Glutamatergic neuron (in vitro differentiated cells): ENCODE measurements around the gene DYTN. TPM values are rescaled to one million over a fixed set of nuclear protein-coding genes. Genes with fewer than 3 reads are reported as not detected.
A peak's percentile ranks its signal among the peaks of the same experiment; 100 is the strongest.

Experiments
- DNase-seq: peaks from one replicate; pipeline ENCODE4 v3.0.0; 2022
- H3K27ac Mint-ChIP-seq: one replicate; pipeline ENCODE4 v1.8.0; 2020; ENCODE audit warnings: mild to moderate bottlenecking, mixed read lengths, inconsistent platforms; ENCODE audit not compliant: unreplicated experiment
- H3K27me3 Mint-ChIP-seq: one replicate; pipeline ENCODE4 v1.8.0; 2020; ENCODE audit warnings: mild to moderate bottlenecking, moderate library complexity, mixed read lengths, inconsistent platforms; ENCODE audit not compliant: unreplicated experiment
- H3K36me3 Mint-ChIP-seq: one replicate; pipeline ENCODE4 v1.8.0; 2020; ENCODE audit warnings: mild to moderate bottlenecking, mixed read lengths, inconsistent platforms; ENCODE audit not compliant: unreplicated experiment
- H3K4me1 Mint-ChIP-seq: one replicate; pipeline ENCODE4 v1.8.0; 2020; ENCODE audit warnings: mild to moderate bottlenecking, low read depth, mixed read lengths, inconsistent platforms; ENCODE audit not compliant: unreplicated experiment
- H3K4me3 Mint-ChIP-seq: one replicate; pipeline ENCODE4 v1.8.0; 2020; ENCODE audit warnings: mild to moderate bottlenecking, mixed read lengths, inconsistent platforms; ENCODE audit not compliant: unreplicated experiment
- H3K9me3 Mint-ChIP-seq: one replicate; pipeline ENCODE4 v1.8.0; 2020; ENCODE audit warnings: mild to moderate bottlenecking, moderate library complexity, mixed read lengths, inconsistent platforms; ENCODE audit not compliant: unreplicated experiment
- total RNA-seq: library from RNA; stranded (reverse); fragmentation: NEBNext Ultra II Directional; extraction: Animal tissue kit (Norgen Biotek cat#: 25700); gene quantifications from one replicate; pipeline ENCODE4 v1.2.1, GENCODE V29; 2021; ENCODE audit not compliant: unreplicated experiment
- TF ChIP-seq, protein P1 (sequence below): fragments of 200-600 bp; sonication (generic); IDR thresholded peaks from one replicate; pipeline ENCODE4 v1.5.0; 2021; ENCODE audit not compliant: partially characterized antibody, unreplicated experiment

DYTN gene
- total RNA-seq, 1 donor from 2014 or later: not detected

DNA sequence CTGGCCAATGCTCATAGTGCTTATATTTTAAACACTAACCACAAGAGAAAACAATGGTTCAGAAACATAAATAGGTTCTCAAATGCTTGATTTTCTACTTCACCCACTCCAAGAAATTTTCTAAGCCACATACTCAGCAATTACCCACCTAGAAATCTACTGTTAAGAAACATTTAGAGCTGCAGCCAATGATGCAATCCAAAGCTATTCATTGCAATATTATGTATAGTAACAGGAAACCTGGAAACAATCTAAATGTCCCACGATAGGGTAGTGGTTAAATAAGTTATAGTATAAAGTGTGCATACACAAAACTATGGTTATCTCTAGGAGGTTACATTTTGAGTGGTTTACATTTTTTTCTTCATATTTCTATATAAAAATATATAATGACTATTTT is 70.2 kb downstream of the DYTN start:
- DNase-seq: no peak
- Mint-ChIP-seq H3K27ac (no peak overlapping the region), H3K4me1 (no peaks in the 10 kb centered on the region), H3K9me3 (no peaks in the 10 kb centered on the region), H3K36me3 (no peaks in the 10 kb centered on the region), H3K4me3 (no peak overlapping the region), H3K27me3 (no peaks in the 10 kb centered on the region)
- TF ChIP-seq, protein P1, sequence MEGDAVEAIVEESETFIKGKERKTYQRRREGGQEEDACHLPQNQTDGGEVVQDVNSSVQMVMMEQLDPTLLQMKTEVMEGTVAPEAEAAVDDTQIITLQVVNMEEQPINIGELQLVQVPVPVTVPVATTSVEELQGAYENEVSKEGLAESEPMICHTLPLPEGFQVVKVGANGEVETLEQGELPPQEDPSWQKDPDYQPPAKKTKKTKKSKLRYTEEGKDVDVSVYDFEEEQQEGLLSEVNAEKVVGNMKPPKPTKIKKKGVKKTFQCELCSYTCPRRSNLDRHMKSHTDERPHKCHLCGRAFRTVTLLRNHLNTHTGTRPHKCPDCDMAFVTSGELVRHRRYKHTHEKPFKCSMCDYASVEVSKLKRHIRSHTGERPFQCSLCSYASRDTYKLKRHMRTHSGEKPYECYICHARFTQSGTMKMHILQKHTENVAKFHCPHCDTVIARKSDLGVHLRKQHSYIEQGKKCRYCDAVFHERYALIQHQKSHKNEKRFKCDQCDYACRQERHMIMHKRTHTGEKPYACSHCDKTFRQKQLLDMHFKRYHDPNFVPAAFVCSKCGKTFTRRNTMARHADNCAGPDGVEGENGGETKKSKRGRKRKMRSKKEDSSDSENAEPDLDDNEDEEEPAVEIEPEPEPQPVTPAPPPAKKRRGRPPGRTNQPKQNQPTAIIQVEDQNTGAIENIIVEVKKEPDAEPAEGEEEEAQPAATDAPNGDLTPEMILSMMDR: no peak

DNA sequence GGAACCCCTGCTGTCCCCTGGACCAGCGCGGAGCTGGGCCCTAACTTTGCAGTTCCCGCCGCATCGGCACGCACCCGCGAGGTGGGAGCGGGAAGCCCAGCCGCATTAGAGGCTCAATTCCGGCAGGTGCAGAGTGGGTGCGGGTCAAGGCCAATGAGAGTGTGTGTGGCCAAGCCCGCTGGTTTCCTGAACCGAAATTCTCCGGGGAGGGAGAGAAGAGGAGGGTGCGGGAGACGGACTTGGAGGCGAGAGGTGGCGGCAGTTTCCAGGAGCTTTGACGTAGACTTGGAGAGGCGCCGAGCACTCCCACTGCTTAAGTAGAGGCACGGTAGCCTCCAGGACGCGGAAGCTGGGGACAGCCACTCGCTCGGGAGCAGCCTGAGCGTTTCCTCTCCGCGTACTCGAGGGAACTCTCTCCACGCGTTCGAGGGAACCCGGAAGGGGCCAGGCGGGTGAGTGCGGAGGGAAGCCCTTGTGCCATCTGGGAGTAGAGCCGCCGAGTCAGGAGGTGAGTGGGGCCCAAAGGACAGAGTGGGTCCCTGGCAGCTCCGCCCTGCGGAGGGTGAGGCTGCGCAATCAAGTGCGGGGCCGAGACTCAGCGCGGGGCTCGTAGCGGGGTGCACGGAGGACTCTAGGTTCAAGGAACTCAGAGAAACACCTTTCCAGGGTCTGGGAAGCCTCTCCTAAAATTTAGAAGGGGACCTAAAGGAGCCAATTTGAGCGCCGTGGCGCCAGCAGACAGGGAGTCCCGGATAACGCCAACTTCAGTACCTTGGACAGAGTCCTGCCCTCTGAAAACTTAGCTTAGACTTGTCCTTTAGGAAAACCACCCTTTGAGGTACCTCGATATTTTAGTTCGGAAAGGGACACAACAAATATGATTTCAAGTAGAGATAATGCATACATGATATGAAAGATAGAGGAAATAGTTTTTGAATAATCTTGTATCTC is 75.8 kb downstream of the DYTN start, which contains the start of gene FAM237A:
Gene FAM237A (plus strand): TSS at position 413 of the 951 bp plus-strand sequence. CDS start 1,750 bp downstream, outside the sequence.
- no peaks in the 10 kb centered on the region for H3K36me3 Mint-ChIP-seq

DNA sequence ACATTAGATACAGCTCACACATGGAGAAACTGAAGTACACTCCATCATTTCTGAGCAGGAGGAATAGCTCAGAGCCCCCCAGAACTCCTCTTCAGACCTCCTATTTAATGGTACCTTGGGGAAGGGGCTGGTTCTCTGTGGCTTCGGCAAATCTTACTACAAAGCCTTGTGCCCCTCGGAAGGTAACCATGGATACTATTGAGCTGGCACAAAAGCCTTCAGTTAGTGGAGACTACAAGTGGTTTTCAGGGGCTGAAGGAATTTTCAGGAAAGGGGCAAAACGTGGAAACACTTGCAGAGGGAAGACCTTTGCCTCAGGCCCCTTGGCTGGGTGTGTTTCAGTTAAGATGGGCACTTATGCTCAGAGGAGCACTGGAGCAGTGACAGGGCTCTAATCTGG is 77.0 kb downstream of the DYTN start:
- Mint-ChIP-seq H3K4me3 (peak overlapping the region; percentile 48), H3K9me3 (no peaks in the 10 kb centered on the region), H3K27ac (no peak overlapping the region), H3K4me1 (no peaks in the 10 kb centered on the region), H3K36me3 (no peaks in the 10 kb centered on the region), H3K27me3 (peaks cover 3% of the 10 kb centered on the region)
- no peak for DNase-seq
- TF ChIP-seq, protein P1: no peak

More for the DNA sequence above, 75.8 kb downstream of the DYTN start, which contains the start of gene FAM237A:
- peaks cover 3% of the 10 kb centered on the region for H3K27me3 Mint-ChIP-seq
- DNase-seq: peak; percentile 41
- TF ChIP-seq, protein P1: no peak
- no peaks in the 10 kb centered on the region for H3K4me1 Mint-ChIP-seq
- no peak within 1 kb of the TSS for H3K27ac Mint-ChIP-seq
- peak within 1 kb of the TSS; percentile 88 for H3K4me3 Mint-ChIP-seq
- no peaks in the 10 kb centered on the region for H3K9me3 Mint-ChIP-seq

DNA sequence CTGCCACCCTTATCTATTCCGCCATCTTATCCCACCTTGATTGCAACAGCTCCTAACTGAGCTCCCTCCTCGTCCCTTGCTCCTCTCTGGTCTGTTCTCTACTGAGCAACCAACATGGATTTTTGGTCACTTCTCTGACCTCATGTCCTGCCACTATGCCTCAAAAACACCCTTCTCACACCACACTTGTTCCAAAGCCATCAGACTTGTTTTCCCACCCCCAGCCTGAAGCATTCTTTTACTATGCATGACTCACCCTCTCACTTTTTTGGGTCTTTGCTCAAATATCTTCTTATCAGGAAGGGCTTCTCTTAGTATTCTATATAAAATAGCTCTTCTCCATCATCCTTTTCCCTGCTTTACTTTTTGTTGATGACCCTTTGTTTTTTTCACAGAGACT is 78.6 kb downstream of the DYTN start:
- TF ChIP-seq, protein P1: no peak
- H3K27ac Mint-ChIP-seq: no peak overlapping the region
- no peak for DNase-seq
- no peaks in the 10 kb centered on the region for H3K36me3 Mint-ChIP-seq
- no peaks in the 10 kb centered on the region for H3K9me3 Mint-ChIP-seq
- H3K27me3 Mint-ChIP-seq: peaks cover 3% of the 10 kb centered on the region
- H3K4me1 Mint-ChIP-seq: no peaks in the 10 kb centered on the region
- no peak overlapping the region for H3K4me3 Mint-ChIP-seq

DNA sequence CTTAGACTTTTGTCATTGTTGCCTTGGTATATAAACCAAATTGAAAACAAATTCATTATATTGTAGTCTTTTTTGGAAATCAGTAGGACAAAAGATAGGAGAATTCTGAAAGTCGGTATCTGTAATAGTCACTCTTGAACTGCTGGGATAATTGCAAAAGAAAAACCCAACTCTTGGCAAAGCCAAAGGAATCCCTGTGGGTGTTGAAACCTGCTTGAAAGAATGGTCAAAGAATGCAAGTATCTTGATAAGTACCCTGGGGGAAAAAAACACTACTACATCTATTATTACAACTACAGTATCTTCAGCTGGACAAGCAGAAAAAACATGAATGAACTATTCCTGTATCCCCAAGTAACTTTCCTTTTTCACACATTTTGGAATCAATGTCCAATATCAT is 83.2 kb downstream of the DYTN start:
- H3K36me3 Mint-ChIP-seq: no peaks in the 10 kb centered on the region
- no peaks in the 10 kb centered on the region for H3K4me1 Mint-ChIP-seq
- no peaks in the 10 kb centered on the region for H3K27me3 Mint-ChIP-seq
- no peak overlapping the region for H3K4me3 Mint-ChIP-seq
- DNase-seq: no peak
- TF ChIP-seq, protein P1: no peak
- H3K27ac Mint-ChIP-seq: no peak overlapping the region
- H3K9me3 Mint-ChIP-seq: no peaks in the 10 kb centered on the region
